MM.1S (cell line): ENCODE data around the gene HYAL1.

ENCODE experiments used
- DNase-seq: peaks from one replicate; pipeline ENCODE4 v3.0.0-alpha.2; 2015
- H2AFZ ChIP-seq: fragments of 300-600 bp; sonication (generic); 2 replicates; pipeline ENCODE4 v1.6.0; 2016; ENCODE audit warnings: antibody characterized with exemption, low read length
- H3F3A ChIP-seq: fragments of 300-600 bp; sonication (generic); 2 replicates; pipeline ENCODE4 v1.6.1; 2016; ENCODE audit warnings: mild to moderate bottlenecking, antibody characterized with exemption, low read length, moderate library complexity, mixed read lengths; ENCODE audit not compliant: insufficient read depth
- H3K27ac ChIP-seq: fragments of 300-600 bp; sonication (generic); 2 replicates; pipeline ENCODE4 v1.5.1; 2016; ENCODE audit warnings: mild to moderate bottlenecking, low read length
- H3K27me3 ChIP-seq: fragments of 300-600 bp; sonication (generic); replicated peaks from 2 replicates; pipeline ENCODE4 v1.6.0; 2016; ENCODE audit warnings: low read length; ENCODE audit not compliant: insufficient read depth
- H3K36me3 ChIP-seq: fragments of 300-600 bp; sonication (generic); replicated peaks from 2 replicates; pipeline ENCODE4 v1.6.1; 2016; ENCODE audit warnings: mild to moderate bottlenecking, low read length, mixed read lengths; ENCODE audit not compliant: insufficient read depth
- H3K4me1 ChIP-seq: fragments of 300-600 bp; sonication (generic); 2 replicates; pipeline ENCODE4 v1.6.1; 2016; ENCODE audit warnings: low read length, mixed read lengths
- H3K4me2 ChIP-seq: fragments of 300-600 bp; sonication (generic); 2 replicates; pipeline ENCODE4 v1.6.0; 2016; ENCODE audit warnings: low read depth, low read length
- H3K4me3 ChIP-seq: fragments of 300-600 bp; sonication (generic); 2 replicates; pipeline ENCODE4 v1.5.1; 2016; ENCODE audit warnings: low read length, mixed read lengths
- H3K79me2 ChIP-seq: fragments of 300-600 bp; sonication (generic); 2 replicates; pipeline ENCODE4 v1.6.1; 2016; ENCODE audit warnings: mixed run types, low read length, mixed read lengths
- H3K9ac ChIP-seq: fragments of 300-600 bp; sonication (generic); 2 replicates; pipeline ENCODE4 v1.6.1; 2016; ENCODE audit warnings: low read length, mixed read lengths
- H3K9me2 ChIP-seq: fragments of 300-600 bp; sonication (generic); replicated peaks from 2 replicates; pipeline ENCODE4 v1.6.1; 2016; ENCODE audit warnings: mild to moderate bottlenecking, low read length, mixed read lengths; ENCODE audit not compliant: insufficient read depth
- H3K9me3 ChIP-seq: fragments of 300-600 bp; sonication (generic); replicated peaks from 2 replicates; pipeline ENCODE4 v1.6.1; 2016; ENCODE audit warnings: mild to moderate bottlenecking, low read length, mixed read lengths; ENCODE audit not compliant: insufficient read depth
- H4K20me1 ChIP-seq: fragments of 300-600 bp; sonication (generic); 2 replicates; pipeline ENCODE4 v1.6.1; 2016; ENCODE audit warnings: mild to moderate bottlenecking, low read length, moderate library complexity, mixed read lengths; ENCODE audit not compliant: insufficient read depth
- CTCF ChIP-seq: fragments of 300-600 bp; sonication (generic); IDR thresholded peaks from 2 replicates; pipeline ENCODE4 v1.5.1; 2016; ENCODE audit warnings: antibody characterized with exemption, low read length, mixed read lengths
- EZH2 ChIP-seq: fragments of 300-600 bp; sonication (generic); optimal IDR thresholded peaks from 2 replicates; pipeline ENCODE3; 2017; ENCODE audit warnings: low read depth, mild to moderate bottlenecking, antibody characterized with exemption, low read length, mixed read lengths
- EZH2phosphoT487 ChIP-seq: fragments of 300-600 bp; sonication (generic); IDR thresholded peaks from 2 replicates; pipeline ENCODE4 v1.6.1; 2018; ENCODE audit warnings: antibody characterized with exemption, low read length

HYAL1 gene

GRCh38 chr3:50327943-50328691 lies 24.7 kb upstream of the HYAL1 start, which contains the start of gene TUSC2:
TUSC2 (minus strand) TSS chr3:50328223; CDS start chr3:50328099, 124 bp downstream.
- peak within 1 kb of the TSS; percentile 78 for H2AFZ ChIP-seq

GRCh38 chr3:50327129-50327528 lies 23.8 kb upstream of the HYAL1 start:
- H3F3A ChIP-seq, result peaks cover 12% of the 10 kb centered on the region; the same call in 1 of the 2 replicates
- peak overlapping the region; percentile 94 for H3K4me3 ChIP-seq
- no peak overlapping the region for H2AFZ ChIP-seq
- no peak for TF ChIP-seq EZH2
- TF ChIP-seq EZH2phosphoT487, result no peak
- TF ChIP-seq CTCF, result no peak
- no peaks in the 10 kb centered on the region for H3K27me3 ChIP-seq
- 0 out of 2 replicates have a peak, but pooled peaks cover 5% of the 10 kb centered on the region for H3K4me1 ChIP-seq
- H3K36me3 ChIP-seq, result peaks cover 13% of the 10 kb centered on the region
- DNase-seq, result no peak
- H3K9ac ChIP-seq, result peak overlapping the region; percentile 98
- peaks cover 43% of the 10 kb centered on the region for H3K79me2 ChIP-seq
- no peaks in the 10 kb centered on the region for H4K20me1 ChIP-seq
- H3K9me3 ChIP-seq, result no peaks in the 10 kb centered on the region
- peak overlapping the region; percentile 99 for H3K4me2 ChIP-seq
- no peak overlapping the region for H3K27ac ChIP-seq
- no peaks in the 10 kb centered on the region for H3K9me2 ChIP-seq

More at GRCh38 chr3:50327943-50328691, 24.7 kb upstream of the HYAL1 start, which contains the start of gene TUSC2:
- TF ChIP-seq EZH2 (no peak), CTCF (no peak), EZH2phosphoT487 (no peak)
- Histone ChIP-seq H3K4me2 (peak within 1 kb of the TSS; percentile 99), H3K36me3 (peaks cover 14% of the 10 kb centered on the region), H3K9me3 (no peaks in the 10 kb centered on the region), H3K9me2 (no peaks in the 10 kb centered on the region), H3F3A (peaks cover 12% of the 10 kb centered on the region; the same call in 1 of the 2 replicates), H3K27ac (peak within 1 kb of the TSS; percentile 59; the same call in 1 of the 2 replicates), H3K27me3 (no peaks in the 10 kb centered on the region), H3K79me2 (peaks cover 53% of the 10 kb centered on the region), H3K4me3 (peak within 1 kb of the TSS; percentile 94), H3K4me1 (0 out of 2 replicates have a peak, but pooled peaks cover 5% of the 10 kb centered on the region), H4K20me1 (no peaks in the 10 kb centered on the region), H3K9ac (peak within 1 kb of the TSS; percentile 98)
- DNase-seq, result peak; percentile 99

- Histone ChIP-seq H3K4me1 (0 out of 2 replicates have a peak, but pooled peaks cover 5% of the 10 kb centered on the region), H3K27me3 (no peaks in the 10 kb centered on the region), H3K36me3 (peaks cover 8% of the 10 kb centered on the region), H3K9me3 (no peaks in the 10 kb centered on the region), H4K20me1 (no peaks in the 10 kb centered on the region), H3F3A (peaks cover 12% of the 10 kb centered on the region; the same call in 1 of the 2 replicates), H2AFZ (no peak overlapping the region), H3K4me2 (no peak overlapping the region), H3K79me2 (peaks cover 33% of the 10 kb centered on the region), H3K9ac (no peak overlapping the region), H3K9me2 (no peaks in the 10 kb centered on the region), H3K27ac (no peak overlapping the region), H3K4me3 (no peak overlapping the region)
- no peak for DNase-seq
- TF ChIP-seq EZH2, result no peak
- TF ChIP-seq EZH2phosphoT487, result no peak
- no peak for TF ChIP-seq CTCF
Measured at GRCh38 chr3:50326182-50326541, 22.8 kb upstream of the HYAL1 start.
